GM12873 (cell line): ENCODE data around the gene ATRNL1.

Experiments used
- TF ChIP-seq, protein P1 (sequence below): IDR thresholded peaks from 2 replicates; pipeline ENCODE4 v1.5.1; 2012; ENCODE audit warnings: low read depth, mild to moderate bottlenecking, moderate library complexity, low read length, control low read depth; ENCODE audit not compliant: insufficient read depth; ENCODE audit errors: missing control alignments

Gene ATRNL1

GRCh38 chr10:115580239-115580638, 487.1 kb downstream of the ATRNL1 start:
- TF ChIP-seq, protein P1, sequence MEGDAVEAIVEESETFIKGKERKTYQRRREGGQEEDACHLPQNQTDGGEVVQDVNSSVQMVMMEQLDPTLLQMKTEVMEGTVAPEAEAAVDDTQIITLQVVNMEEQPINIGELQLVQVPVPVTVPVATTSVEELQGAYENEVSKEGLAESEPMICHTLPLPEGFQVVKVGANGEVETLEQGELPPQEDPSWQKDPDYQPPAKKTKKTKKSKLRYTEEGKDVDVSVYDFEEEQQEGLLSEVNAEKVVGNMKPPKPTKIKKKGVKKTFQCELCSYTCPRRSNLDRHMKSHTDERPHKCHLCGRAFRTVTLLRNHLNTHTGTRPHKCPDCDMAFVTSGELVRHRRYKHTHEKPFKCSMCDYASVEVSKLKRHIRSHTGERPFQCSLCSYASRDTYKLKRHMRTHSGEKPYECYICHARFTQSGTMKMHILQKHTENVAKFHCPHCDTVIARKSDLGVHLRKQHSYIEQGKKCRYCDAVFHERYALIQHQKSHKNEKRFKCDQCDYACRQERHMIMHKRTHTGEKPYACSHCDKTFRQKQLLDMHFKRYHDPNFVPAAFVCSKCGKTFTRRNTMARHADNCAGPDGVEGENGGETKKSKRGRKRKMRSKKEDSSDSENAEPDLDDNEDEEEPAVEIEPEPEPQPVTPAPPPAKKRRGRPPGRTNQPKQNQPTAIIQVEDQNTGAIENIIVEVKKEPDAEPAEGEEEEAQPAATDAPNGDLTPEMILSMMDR = no peak

DNA sequence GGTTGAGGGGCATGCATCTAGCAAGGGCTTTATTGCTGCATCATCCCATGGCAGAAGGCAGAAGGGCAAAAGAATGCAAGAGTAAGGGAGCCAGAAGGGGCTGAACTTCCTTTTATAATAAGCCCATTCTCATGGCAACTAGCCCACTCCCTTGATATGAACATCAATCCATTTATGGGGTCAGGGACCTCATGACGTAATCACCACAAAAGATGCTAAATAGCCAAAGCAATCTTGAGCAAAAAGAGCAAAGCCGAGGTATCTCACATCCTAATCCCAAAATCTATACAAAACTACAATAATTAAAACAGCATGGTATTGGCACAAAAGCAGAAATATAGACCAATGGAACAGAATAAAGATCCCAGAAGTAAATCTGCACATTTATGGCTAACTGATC, 499.9 kb downstream of the ATRNL1 start:
- TF ChIP-seq, protein P1 = no peak

DNA sequence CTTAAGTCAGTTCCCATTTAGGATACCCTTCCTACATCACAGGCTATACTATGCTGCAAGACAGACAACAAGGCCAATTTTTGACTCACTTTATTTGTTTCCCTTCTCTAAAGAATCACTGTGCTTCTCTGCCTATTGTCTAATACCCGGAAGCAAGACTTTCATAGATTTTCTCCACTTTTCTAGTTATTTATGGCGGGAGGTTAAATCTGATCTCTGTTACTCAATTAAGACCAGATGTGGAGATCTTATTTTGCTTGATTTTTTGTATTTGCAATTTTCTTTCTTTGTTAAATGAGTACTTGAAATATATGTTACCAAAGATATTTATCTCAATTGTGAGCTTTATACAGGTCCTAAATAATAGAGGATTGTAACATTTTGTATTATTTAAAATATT, 511.5 kb downstream of the ATRNL1 start:
- TF ChIP-seq, protein P1 = no peak

DNA sequence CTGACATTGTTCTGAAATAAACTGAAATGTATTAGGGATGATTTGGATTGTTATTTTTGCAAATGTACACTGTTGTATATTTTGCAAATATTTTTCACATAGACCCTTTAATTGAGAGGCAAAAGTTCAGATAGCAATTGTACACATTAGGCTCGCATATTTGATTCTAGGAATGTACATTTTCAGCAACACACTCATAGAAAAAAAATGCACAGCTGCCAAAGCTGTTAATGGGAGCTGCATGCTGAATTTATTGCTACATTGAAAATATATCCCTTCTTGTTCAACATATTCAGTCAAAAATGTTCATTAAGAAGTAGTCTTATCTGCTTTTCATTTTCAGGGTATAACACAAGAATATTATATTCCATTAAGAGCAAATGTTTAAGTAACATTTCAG, 512.9 kb downstream of the ATRNL1 start:
- TF ChIP-seq, protein P1 = no peak

GRCh38 chr10:115606741-115607140, 513.6 kb downstream of the ATRNL1 start:
- TF ChIP-seq, protein P1 = no peak

DNA sequence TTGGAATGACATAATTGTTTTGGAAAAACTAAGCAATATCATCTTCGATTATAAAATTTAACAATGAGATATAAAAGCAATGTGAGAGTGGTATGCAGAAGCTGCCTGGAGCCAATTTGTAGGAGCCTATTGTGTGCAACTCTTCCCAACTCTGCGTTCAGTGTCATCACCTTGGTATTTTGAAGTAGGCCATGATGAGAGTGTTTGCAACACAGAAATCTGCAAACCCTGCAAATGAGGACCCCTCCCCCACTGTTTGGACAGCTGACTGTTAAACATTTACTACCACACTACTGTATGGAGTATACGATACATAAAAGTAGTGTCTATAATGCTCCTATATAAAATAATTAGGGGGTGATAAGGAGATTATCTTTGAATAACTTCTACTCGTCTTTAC, 531.3 kb downstream of the ATRNL1 start:
- TF ChIP-seq, protein P1 = no peak

- TF ChIP-seq, protein P1 = no peak
Measured at GRCh38 chr10:115628616-115629015, 535.5 kb downstream of the ATRNL1 start.

DNA sequence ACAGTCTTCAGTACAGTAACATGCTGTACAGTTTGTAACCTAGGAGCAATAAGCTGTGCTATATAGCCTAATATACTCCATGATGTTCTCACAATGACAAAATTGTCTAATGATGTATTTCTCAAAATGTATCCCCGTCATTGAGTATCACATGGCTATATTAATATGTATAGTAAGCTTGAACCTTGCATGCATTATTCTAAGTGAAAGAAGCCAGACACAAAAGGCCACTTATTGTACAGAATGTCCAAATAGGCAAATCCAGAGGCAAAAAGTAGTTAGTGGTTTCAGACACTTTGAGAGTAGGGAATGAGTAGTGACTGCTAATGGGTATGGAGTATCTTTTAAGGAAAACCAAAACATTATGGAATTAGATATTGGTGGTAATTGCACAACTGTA, 545.1 kb downstream of the ATRNL1 start:
- TF ChIP-seq, protein P1 = no peak
